Measurements from ENCODE around the gene NTNG1. TPM values are rescaled to one million over a fixed set of nuclear protein-coding genes. Genes with fewer than 3 reads are reported as not detected.

Gene NTNG1
- total and polyA plus RNA-seq, 12 donors: 0.13 to 4.6 (median 2.8) TPM; not detected in 2

DNA sequence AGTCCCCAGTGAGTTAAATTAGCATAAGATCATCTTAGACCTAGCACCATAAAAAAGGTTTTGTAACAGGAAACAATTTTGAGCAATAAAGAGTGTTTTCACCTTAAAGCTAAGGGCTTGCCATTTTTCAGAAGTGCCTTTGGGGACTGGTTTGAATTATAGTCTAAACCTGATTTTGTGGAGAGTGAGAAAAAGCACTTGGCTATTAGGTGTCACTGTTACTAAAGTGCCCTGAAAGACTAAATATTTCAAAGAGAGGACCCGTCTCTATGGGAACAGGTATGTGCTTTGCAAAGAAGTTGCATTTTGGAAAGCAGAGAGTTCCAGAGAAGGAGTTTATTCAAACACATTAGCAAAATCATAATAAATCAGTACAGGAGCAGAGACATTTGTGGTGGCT is 9.1 kb downstream of the NTNG1 start:
- Histone ChIP-seq H3K36me3 (replicated peaks in 1 of 2) (no peaks in the 10 kb centered on the region), H3K4me1 (replicated peaks in 1 of 2) (no peaks in the 10 kb centered on the region), H3K27ac (no peak overlapping the region), H3K9me3 (replicated peaks in 1 of 3) (no peaks in the 10 kb centered on the region), H3K4me3 (no peak overlapping the region), H3K27me3 (peaks cover 7% of the 10 kb centered on the region)
- WGBS, 4 donors: 59 to 72% (median 66%) methylated on average over 1 of the region's 1 CpG
- TF ChIP-seq, protein P1, sequence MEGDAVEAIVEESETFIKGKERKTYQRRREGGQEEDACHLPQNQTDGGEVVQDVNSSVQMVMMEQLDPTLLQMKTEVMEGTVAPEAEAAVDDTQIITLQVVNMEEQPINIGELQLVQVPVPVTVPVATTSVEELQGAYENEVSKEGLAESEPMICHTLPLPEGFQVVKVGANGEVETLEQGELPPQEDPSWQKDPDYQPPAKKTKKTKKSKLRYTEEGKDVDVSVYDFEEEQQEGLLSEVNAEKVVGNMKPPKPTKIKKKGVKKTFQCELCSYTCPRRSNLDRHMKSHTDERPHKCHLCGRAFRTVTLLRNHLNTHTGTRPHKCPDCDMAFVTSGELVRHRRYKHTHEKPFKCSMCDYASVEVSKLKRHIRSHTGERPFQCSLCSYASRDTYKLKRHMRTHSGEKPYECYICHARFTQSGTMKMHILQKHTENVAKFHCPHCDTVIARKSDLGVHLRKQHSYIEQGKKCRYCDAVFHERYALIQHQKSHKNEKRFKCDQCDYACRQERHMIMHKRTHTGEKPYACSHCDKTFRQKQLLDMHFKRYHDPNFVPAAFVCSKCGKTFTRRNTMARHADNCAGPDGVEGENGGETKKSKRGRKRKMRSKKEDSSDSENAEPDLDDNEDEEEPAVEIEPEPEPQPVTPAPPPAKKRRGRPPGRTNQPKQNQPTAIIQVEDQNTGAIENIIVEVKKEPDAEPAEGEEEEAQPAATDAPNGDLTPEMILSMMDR (IDR thresholded peaks at IDR 0.05): no peak
- TF ChIP-seq POLR2A (IDR thresholded peaks at IDR 0.05): no peak
- DNase-seq: no peak
- intact Hi-C loops (cut with DNase I): no loop called here

DNA sequence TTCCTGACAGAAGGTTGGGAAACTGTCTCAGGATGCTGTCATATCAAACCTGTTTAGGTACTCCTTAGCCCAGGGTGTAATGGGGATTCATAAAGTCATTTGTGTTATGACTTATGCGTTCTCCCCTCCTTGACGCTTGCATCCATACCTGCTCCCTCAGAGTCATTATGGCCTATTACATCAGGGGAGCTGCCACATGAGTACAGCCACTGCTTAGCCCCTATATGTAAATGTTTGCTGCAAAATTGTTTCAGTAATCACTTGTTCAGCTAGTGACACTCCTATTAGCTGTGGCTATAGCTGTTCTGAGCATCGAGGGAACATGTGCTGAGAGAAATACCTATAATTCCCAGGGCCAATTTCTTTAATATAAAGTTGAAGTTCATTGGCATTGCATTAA is 10.5 kb downstream of the NTNG1 start:
- TF ChIP-seq, protein P1 (IDR thresholded peaks at IDR 0.05): no peak
- TF ChIP-seq POLR2A (IDR thresholded peaks at IDR 0.05): no peak
- H3K36me3 ChIP-seq (replicated peaks in 1 of 2): no peaks in the 10 kb centered on the region
- H3K9me3 ChIP-seq (replicated peaks in 1 of 3): no peaks in the 10 kb centered on the region
- intact Hi-C loops (cut with DNase I): no loop called here
- WGBS, 4 donors: 76 to 83% (median 76%) methylated on average over 3 of the region's 3 CpGs
- no peaks in the 10 kb centered on the region for H3K4me1 ChIP-seq (replicated peaks in 1 of 2)
- no peak overlapping the region for H3K27ac ChIP-seq
- peaks cover 7% of the 10 kb centered on the region for H3K27me3 ChIP-seq
- no peak for DNase-seq
- H3K4me3 ChIP-seq: no peak overlapping the region

DNA sequence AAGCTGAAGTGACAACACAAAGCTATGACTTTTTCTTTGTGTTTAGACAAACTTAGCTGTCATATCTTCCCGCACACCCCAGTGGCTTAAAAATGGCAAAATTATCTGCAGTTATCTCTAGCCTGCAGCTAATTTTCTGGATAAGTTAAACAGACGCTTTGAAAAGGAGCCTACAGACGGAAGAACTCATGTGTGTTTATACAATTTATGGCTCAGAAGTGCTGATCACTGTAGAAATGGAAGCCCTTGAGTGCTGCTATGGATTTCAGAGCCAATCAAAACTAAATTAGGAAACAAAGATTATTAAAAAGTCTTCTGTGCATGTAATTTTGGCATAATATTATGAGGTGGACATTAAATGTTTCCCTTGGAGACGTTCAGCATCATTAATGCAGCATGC is 11.6 kb downstream of the NTNG1 start:
- Histone ChIP-seq H3K4me1 (replicated peaks in 1 of 2) (no peaks in the 10 kb centered on the region), H3K4me3 (no peak overlapping the region), H3K27ac (no peak overlapping the region), H3K36me3 (replicated peaks in 1 of 2) (no peaks in the 10 kb centered on the region), H3K9me3 (replicated peaks in 1 of 3) (no peaks in the 10 kb centered on the region), H3K27me3 (no peaks in the 10 kb centered on the region)
- TF ChIP-seq, protein P1 (IDR thresholded peaks at IDR 0.05): no peak
- no peak for TF ChIP-seq POLR2A (IDR thresholded peaks at IDR 0.05)
- no peak for DNase-seq
- 37 to 50% (median 46%) methylated on average over 4 of the region's 4 CpGs for WGBS, 4 donors
- intact Hi-C loops (cut with DNase I): no loop called here

DNA sequence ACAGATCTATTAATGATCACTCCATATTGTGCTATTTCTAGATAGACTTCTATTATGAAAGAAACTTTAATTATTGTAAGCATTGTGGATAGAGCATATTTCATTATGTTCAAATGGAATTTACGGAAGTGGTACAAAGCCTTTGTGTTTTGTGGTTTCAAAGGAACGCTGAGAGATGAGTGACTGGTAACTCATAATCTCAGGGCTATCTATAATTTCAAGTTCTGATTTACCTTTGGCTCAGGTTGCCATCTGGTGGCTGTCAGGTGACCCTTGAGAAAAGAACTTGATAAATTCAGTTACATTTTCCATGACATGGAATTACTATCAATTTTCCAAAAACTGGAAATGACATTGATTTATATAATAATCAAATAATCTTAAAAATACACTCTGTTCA is 12.2 kb downstream of the NTNG1 start:
- TF ChIP-seq POLR2A (IDR thresholded peaks at IDR 0.05): no peak
- TF ChIP-seq, protein P1 (IDR thresholded peaks at IDR 0.05): no peak
- Histone ChIP-seq H3K27me3 (no peaks in the 10 kb centered on the region), H3K4me3 (no peak overlapping the region), H3K4me1 (replicated peaks in 1 of 2) (no peaks in the 10 kb centered on the region), H3K36me3 (replicated peaks in 1 of 2) (no peaks in the 10 kb centered on the region), H3K27ac (no peak overlapping the region), H3K9me3 (replicated peaks in 1 of 3) (no peaks in the 10 kb centered on the region)
- no peak for DNase-seq
- 82 to 91% (median 85%) methylated on average over 2 of the region's 2 CpGs for WGBS, 4 donors
- intact Hi-C loops (cut with DNase I): no loop called here
